Activated CD8-positive, alpha-beta memory T cell treated with anti-CD3 and anti-CD28 coated beads, Interleukin-2, amount 50 U/mL, for 1 hour (primary cell): Measurements from ENCODE around the gene PCNX2.

Experiments used
- DNase-seq: peaks from one replicate; pipeline ENCODE4 v3.0.0-alpha.2; 2020; ENCODE audit errors: extremely low read depth

PCNX2 gene

DNA sequence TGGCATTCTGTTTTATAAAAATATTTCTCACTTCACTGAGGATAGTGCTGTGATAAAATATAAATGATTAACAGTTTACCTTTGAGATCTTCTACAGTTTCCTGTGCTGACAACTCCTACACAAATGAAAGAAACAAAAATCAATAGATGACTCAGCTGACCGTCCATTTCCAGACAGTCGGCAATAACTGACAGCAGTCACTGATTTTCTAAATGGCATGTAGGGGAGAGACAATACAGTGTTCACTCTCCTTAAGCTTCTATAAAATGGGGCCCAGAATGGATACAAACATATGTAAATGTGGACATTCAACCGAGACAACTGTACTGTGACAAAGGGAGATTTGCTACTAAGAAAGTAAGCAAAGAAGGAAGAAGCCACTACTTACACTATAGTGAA, 34.3 kb downstream of the PCNX2 start:
- DNase-seq: no peak

DNA sequence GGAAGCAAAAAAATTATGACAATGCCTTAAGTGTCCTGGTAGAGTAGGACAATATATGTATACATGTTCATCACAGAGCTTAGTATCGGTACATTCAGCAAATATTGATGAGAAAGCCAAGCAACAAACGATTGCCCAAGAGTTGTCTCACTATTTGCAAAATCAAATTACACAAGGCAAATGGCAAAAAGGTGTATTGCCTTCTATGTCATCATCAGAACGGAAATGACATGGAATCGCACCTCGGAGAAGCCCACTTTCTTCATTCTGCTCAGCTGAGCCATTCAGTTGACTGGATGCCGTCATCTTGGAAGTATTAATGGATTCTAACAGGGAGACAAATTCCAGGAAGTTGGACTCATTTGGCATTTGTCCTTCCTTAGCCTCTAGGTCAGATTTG, 37.7 kb downstream of the PCNX2 start:
- DNase-seq: no peak

DNA sequence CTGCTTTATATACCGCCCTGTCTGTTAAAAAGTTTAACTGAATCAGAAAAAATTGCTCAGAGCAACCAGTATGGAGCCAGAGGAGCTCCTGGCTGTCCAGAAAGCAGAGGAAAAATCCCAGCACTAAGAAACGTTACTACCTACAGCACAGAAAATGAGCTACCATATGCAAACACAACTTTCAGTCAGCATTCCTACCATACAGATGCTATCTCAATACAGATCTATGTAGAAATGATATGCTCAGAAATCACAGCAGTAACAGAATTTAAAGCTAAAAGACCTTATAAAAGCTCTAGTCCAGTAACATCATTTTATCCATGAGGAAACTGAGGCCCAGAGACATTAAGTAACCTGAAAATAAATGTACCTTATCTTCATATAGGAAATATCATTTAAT, 38.7 kb downstream of the PCNX2 start:
- DNase-seq: no peak

DNA sequence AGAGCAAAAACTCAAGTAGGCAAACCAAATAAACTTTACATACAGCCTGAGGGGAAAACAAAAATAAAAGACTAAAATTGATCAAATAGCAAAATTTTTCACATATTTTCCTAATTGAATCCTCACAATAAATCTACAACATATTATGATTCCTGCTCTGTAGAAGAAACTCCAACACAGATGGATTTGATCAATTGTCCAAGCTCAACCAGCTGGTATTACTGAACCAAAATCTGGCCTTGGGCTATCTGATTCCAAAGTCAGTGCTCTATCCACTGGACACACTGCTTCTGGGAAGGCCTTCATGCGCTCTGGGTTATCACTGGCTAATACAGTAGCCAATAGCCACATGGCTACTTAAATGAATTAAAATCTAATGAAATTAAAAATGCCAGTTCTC, 39.3 kb downstream of the PCNX2 start:
- no peak for DNase-seq

DNA sequence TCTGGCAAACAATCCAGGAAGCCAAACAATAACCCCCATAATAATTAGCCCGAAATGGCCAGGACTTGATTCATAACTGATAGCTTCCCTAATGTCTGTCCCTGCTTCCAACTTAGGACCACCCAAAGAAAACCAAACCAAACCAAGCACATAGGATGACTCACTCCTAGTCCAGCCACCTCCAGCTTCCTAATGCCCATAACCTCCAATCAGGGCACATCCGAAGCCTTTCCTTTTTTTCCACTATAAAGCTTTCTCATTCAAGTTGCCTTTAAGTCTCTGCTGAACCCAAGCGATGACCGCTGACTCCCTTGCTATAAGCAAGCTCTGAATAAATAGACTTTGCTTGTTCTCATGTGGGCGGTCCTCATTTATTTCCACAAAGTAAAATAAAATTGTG, 40.4 kb downstream of the PCNX2 start:
- no peak for DNase-seq

DNA sequence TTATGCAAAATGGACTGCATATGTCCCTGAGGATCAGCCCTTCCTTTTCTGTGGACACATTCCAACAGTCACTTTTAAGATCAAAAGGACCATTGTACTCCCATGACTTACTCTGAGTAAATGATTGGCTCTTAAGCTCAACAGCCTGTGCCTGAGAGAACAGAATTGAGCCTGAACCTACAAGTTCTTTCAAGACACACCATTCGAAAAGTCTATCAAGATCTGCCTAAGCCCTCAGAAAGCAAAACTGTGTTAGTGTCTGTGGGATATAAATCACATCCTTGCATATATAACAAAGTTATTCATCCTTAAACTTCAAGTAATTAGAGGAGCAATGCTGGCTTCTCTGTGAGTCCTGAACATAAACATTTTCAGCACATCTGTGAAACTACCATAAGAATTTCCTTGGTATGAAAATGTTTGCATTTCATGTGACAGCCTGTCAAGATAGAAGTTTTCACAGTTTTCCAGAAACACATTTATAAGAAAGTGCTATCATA, 41.6 kb downstream of the PCNX2 start:
- DNase-seq: no peak

DNA sequence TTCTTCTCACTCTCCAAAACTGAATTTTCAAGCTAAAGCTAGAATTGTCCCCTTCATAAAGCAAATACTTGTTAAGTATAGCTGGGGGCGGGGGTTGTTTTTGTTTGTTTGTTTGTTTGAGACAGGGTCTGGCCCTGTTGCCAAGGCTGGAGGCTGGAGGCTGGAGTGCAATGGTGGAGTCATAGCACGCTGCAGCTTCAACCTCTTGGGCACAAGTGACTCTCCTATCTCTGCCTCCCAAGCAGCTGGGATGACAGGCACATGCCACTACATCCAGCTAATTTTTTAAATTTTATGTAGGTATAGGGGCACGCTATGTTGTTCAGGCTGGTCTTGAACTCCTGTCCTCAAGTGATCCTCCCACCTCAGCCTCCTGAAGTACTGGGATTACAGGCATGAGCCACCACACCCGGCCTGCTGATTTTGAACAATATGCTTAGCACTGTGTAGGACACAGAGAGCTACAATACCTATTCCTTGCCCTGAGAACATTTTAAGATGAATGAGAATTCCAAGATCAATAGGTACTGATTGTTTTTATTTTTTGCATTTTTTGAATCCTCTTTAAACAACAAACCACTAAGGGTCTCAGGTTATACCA, 42.2 kb downstream of the PCNX2 start:
- no peak for DNase-seq

DNA sequence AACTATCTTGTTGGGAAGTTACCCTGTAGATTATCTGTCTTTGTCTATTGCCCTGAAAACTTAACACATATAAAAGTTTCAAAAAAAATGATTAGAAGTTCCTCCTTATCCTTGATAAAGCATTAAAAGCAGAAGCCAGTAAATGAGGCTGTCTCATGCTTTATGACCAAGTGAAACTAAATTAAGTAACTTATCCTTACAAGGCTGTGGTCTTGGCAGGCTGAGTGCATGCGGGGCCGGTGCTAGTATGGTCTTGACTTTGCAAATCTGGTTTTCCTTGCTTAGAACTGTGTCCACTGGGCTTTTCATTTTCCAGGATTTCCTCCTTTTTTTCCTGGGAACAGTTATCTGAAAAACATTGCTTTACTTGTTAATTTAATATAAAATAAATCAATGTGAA, 43.1 kb downstream of the PCNX2 start:
- DNase-seq: no peak

DNA sequence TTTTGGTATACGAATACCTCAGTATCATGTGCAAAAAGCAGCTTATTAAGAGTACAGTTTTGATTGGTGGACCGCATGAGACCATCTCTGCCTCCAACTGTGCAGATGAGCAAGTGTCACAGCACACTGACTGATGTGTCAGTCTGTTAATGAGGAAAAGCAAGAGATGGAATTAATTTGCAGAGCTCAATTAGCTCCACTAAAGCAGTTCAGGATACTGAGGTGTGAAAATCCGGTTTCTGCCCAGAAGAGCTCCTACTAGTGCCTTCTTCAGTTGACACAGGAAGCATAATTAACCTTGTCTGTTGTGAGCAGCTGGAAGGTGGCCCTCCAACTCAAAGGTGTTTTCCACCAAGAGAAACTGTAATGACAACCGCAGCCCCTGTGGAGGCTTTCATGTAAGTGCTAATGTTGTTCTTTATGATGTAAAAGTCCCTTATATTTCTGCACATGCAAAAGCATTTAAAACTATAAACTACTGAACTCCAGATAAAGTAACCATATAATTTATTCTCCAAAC, 44.3 kb downstream of the PCNX2 start:
- no peak for DNase-seq

DNA sequence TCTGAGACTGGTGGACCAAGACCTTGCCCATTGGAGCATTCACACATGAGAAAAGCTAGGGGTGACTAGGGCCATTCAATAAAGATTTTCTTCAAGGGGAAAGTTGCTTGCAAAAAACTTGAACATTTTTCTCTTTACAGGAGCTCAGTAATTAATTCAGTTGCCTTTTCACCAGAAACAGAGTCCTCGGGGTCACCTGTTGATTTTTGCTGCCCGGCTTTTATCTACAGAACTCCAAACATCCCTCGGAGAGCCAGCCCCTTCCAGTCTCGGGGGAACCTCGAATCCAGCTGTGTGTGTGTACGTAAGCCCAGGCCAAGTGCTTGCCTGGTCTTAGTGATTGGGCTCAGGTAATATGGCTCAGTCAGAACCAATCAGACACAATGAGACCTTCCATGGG, 47.5 kb downstream of the PCNX2 start:
- DNase-seq: no peak

DNA sequence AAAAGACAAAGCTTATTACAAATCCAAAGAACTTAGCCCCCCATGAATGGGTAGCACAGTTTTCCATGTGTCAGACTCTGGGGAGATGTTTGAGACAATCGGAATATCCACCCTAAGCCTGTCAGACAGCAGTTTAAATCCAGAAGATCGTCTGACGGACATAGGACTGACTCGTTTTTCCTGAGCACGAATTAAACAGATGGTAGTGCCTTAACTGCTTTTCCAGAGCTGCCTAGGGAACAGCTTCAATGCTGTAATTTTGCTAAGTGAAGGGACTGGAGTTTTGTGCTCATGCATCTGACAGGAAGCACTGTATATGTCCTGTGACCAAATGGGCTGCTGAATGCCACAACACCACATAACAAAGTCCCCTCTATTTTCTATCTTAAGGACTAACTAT, 48.6 kb downstream of the PCNX2 start:
- no peak for DNase-seq

DNA sequence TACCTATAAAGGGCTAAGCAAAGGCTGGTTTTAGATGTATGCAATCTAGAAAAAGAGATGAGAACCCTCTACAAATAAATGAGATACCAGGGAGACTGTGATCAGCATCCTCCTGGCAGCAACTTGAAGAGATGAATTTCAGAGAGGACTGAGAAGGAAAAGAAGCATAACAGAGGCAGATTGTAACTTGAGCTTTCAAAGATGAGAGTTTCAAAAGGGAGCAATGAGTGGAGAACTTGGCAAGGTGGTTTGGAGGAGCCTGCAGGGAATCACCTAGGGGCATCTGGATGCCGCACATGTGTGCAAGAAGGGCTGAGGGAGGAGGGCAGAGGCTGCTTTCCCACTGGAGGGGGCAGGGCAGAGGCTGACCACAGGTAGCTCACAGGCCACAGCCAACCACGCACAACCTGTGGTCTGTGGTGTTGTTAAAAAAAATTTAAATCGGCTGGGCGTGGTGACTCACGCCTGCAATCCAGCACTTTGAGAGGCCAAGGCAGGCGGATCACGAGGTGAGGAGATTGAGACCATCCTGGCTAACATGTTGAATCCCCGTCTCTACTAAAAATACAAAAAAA, 50.2 kb downstream of the PCNX2 start:
- no peak for DNase-seq

DNA sequence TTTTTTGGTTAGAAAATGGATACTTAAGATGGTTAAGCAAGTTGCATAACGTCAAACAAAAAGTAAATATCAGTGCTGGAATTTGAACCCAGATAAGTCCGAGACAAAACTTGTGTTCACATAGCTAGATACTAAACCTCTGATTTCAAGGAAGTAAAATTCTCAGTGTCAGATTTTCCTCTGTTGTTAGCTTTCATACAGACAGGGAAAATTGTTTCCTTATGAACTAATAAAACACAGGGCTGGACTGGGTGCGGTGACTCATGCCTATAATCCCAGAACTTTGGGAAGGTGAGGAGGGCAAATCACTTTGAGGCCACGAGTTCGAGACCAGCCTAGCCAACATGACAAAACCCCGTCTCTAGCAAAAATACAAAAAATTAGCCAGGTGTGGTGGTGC, 51.3 kb downstream of the PCNX2 start:
- no peak for DNase-seq

DNA sequence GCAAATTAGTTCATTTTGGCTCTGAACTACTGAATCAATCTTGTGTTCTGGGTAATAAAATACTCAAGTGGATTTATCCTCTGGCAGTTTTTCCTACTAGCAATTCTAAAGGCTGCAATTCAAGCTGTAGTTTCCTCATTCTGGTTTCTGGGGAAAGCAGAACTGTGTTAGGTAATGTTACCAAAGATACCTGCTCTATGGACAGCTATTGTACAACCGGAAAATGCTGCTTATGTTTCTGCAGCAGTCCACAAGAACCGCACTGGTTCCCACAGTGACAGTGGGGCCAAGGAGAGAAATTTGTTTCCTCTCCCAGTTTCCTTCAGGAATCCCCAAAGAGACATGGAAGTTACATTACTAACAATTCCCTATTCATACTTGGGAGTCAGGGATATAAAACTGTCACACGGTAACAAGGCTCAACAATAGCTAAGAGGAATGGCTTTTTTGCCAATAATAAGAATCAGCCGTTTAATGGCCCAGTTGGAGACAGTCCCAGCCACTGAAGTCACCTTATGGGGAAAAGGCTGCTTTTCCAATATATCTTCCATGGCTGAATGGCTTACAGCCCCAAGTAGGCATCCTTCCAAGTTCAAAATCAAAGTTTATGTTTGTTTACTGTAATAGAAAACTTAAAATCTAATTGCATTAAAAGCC, 52.6 kb downstream of the PCNX2 start:
- DNase-seq: no peak

DNA sequence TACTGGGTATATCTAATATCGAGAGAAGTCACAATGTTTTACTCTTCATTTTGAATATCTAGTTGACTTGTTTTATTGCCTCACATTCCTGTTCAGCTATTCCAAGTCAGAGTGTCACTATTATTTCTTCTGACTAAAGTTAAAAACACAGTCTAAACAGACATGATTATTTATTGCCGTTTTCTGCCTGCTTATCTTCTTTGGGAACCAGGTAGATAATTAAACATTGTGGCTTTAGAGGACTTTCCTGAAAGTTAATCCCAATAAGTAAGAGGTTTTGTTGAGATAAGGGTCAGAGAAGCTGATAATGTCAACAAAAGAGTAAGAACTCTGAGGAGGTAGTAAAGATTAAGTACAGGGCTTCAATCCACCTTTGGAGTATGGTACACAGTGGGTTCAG, 53.8 kb downstream of the PCNX2 start:
- DNase-seq: no peak

DNA sequence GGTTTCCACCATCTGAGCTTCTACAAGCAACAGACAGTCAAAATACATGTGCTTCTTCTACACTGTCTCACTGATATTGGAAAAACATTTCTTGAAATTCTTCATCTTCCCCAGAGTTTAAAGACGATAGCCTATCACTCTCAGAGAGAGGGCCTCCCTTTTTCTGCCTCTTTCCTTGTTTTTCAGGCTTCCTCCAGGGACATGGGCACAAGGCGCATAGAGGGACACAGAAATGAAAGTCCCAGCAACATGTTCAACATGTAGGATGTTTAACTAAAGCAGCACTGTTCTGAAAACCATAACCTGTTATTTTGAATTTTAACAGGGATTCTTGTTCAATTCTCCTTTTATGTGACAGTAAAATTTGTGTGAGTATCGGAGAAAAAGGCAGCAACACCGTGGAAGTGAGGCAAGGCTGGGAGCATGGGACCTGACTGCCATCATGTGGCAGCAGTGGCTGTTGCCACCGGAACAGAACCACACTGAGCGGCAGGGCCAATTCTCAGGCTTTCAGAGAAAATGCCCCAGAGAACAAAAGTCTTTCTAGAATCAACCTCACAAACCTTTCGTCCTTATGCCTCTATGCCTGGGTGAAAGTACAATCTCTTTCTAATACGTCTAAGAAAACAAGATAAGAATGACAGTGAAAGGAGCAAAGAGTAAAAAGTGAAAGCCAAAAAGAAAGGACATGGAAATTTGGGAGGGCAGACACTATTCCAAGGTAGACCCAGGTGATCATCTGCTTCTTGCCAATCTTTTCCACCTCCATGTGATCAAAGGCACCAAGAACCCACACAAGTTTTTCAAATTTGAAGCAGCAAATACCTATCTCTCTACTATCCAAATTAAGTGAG, 54.5 kb downstream of the PCNX2 start:
- DNase-seq: no peak

DNA sequence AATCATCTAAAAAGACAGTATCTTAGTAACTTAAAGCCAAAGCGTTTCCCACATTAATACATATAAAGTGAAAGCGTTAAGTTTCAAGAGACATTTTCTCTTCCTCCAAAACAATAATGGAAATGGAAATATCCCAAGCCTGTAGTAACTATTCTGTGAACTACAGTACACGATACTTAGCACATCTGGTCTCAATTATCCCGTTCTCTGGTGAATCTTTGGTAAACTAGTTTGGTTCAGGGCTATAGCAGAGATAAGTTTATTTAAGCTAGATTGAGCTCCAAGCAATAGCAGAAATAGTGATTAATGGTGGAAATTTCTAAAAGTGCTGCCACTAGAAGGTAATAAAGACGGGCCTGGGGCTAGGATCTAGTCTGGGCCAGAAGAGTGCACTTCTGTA, 55.2 kb downstream of the PCNX2 start:
- DNase-seq: no peak

DNA sequence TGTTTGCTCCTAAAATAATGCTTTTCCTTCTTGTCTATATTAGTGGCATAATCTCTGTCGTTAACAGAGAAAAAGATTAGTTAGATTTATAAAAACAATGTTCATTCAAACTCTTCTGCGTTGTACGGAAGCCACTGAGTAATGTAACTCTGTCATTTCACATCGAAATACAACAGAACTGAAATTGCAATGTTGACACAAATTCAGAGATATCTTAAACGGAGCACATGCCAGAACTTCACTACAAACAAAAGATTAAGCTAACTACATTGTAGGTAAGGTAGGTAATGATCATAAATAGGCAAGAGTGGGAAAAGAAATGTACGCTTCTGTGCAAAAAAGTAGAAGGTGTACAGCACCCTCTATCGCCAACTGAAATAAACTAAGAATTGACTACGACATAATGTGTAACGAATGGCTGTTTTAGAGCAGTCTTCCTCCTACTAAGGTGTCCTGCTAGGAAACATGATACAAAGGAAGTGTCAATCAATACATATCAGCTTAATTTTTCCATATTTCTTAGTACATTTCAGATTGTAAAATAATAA, 56.6 kb downstream of the PCNX2 start:
- DNase-seq: no peak

DNA sequence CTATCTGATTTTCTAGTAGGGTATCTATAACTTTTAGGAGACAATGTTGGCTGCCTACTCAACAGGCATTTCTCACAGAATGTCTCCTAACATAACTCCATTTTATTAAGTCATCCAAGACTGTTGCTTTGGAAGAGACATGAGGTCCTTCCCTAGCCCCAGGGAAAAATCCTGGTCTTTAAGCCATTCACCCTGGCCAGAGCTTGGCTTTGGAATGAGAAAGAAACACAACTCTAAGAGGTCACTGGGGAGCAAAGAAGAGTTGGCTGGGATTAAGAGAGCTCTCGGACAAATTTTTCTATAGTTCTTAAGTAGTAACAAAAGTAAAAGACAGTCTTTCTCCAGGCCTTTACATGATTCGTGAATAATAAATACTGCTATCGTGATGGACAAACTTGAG, 57.9 kb downstream of the PCNX2 start:
- no peak for DNase-seq

DNA sequence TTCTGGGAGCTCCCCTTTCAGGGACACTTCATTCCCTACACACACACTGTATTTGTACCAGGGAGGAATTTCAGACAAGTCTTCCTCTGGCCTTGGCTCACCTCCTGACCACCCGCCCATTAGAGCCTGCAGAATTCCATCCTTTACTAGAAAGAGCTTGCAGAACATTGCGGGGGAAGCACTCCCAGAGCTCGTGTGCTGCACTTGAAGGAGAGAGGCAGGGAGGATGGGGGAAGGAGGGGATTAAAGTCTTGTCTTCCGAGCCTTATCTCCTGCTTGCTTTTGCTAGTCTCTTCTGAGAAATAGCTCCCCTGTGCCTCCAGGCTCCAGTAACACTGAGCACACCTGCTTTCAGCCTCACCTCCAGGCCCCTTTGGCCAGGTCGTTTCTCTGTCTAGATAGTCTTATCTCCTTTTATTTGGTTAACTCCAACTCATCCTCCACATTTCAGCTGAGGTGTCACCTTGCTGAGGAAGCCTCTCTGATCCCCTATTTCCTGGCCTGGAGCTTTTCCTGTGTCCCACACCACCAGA, 62.0 kb downstream of the PCNX2 start:
- no peak for DNase-seq

DNA sequence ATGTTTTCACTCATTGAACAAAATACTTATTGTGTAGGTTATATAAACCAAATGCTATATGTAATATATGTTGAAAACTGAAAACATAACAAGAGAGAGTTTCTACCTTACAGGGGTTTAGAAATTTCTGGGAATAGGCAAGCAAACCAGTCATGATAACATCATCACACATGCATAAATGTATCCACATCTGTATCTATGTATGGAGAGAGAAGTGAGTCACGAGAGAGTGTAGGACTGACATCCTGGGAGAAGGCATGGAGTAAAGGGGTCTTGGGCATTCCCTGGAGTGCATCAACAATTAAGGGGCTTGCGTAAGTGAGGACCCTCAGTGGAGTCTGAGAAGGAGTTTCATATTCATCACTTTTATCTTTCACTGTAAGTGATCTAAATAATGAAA, 65.5 kb downstream of the PCNX2 start:
- DNase-seq: no peak

DNA sequence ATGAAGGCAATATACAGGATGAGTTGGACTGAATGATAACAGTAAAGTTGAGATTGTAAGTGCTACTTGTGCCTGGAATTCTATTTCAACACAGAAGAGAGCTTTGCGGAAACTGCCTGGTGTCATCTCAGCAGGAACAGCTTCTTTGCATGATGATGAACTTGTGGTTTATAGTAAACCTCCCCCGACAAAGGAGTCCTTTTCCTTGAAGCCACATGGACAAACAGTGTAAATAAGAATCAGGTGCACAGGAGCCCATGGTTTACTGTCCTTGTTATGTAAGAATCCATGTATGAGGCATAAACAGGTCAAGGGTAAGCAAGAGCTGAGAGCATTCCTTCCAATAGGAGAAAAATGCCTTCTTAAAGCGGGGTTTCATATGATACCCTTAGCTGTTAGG, 66.2 kb downstream of the PCNX2 start:
- no peak for DNase-seq
